AG09309 (cell line): Measurements from ENCODE around the gene SSC5D.

Experiments
- DNase-seq: peaks from one replicate; pipeline ENCODE4 v3.0.0-alpha.2; 2010; ENCODE audit warnings: low read depth
- H3K4me3 ChIP-seq: 2 replicates; pipeline ENCODE4 v1.5.1; 2011; ENCODE audit warnings: mild to moderate bottlenecking, low read depth, low read length, moderate library complexity; ENCODE audit not compliant: control insufficient read depth
- CTCF ChIP-seq: IDR thresholded peaks from 2 replicates; pipeline ENCODE4 v1.5.1; 2011; ENCODE audit warnings: mild to moderate bottlenecking, low read depth, low read length, inconsistent platforms; ENCODE audit not compliant: insufficient read depth, control insufficient read depth; ENCODE audit errors: missing control alignments

SSC5D gene

GRCh38 chr19:55456347-55456746 lies 31.9 kb upstream of the SSC5D start:
- no peak for DNase-seq
- TF ChIP-seq CTCF = no peak
- no peak overlapping the region for H3K4me3 ChIP-seq

GRCh38 chr19:55457683-55458457 lies 30.4 kb upstream of the SSC5D start:
- no peak for TF ChIP-seq CTCF
- no peak overlapping the region for H3K4me3 ChIP-seq
- no peak for DNase-seq

- no peak for TF ChIP-seq CTCF
- no peak for DNase-seq
- no peak overlapping the region for H3K4me3 ChIP-seq
Measured at GRCh38 chr19:55459551-55459949, 28.7 kb upstream of the SSC5D start.

DNA sequence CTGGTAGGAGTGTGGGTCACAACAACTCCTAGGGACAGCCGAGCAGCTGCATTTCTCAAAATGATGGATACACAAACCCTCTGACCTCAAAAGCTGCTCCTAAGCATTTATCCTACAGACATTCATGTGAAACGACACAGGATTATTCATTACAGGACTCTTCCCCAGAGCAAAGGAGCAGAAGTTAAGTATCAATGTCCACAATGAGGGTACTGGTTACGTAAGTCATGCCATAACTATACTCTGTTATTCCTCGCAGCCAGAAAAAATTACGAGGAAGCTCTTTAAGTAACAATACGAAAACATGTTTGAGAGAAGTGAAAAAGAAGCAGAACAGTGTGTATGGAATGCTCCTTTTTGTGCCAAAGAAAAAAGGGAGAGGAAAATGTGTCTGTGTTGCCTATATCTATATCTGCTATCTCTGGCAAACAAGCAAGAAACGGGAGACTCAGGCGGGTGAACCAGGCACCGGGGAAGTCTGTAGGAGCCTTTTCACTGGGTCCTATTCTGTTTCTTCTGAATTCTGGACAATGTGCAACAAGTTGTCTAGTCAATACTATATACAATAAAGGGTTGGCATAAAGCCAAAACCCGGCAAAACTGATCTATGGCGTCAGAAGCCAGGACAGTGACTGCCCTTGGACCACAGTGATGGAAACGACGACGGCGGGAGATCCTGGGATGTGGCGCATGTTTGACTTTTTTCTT lies 28.1 kb upstream of the SSC5D start:
- H3K4me3 ChIP-seq = peak overlapping the region; percentile 93
- no peak for DNase-seq
- TF ChIP-seq CTCF = no peak

DNA sequence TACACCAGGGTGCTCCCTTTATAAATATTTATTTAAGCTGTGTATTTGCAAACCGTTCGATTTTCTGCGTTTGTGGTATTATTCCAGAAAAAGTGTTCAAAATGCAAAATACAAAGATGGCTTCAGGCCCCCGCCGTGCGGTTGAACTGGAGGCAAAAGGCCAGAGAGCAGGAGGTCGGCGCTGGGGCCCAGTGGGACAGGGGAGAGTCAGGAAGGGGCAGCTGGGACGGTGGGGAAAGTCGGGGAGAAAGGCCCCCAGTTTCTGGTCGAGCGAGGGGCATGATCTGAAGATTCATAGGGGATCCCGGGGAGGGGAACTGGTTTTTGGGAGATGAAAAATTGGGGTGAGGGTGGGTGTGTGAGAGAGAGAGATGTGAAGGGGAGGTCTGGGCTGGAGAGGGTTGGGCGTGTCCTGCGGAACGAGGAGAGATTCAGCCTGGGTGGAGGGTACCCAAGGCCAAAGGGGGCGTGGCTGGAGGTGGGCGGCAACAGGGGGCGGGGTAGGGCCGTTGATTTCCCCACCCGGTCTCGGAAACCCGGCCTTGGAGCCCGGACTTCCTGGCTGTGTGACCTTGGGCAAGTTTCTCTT lies 27.5 kb upstream of the SSC5D start:
- peak; percentile 52 for DNase-seq
- H3K4me3 ChIP-seq = peak overlapping the region; percentile 93
- no peak for TF ChIP-seq CTCF

- no peak for TF ChIP-seq CTCF
- peak; percentile 99 for DNase-seq
Measured at GRCh38 chr19:55461259-55461973, 26.8 kb upstream of the SSC5D start, which contains the start of gene ISOC2. TSS of gene ISOC2 (minus strand) at chr19:55461642. CDS start at chr19:55456486, 5,156 bp downstream.

More at GRCh38 chr19:55461259-55461973, 26.8 kb upstream of the SSC5D start, which contains the start of gene ISOC2:
- peak within 1 kb of the TSS; percentile 93 for H3K4me3 ChIP-seq
